Cardiac fibroblast (primary cell): Measurements from ENCODE around the gene KLK5.
A peak's percentile ranks its signal among the peaks of the same experiment; 100 is the strongest.
"Not testable (repeated sequence)": the region's sequence is repeated elsewhere in the genome, so short reads cannot be mapped to it uniquely, and the experiment has no call there.

Experiments used
- DNase-seq, 2 donors: peaks; one replicate each; pipeline versions ENCODE4 v3.0.0 to v3.0.0-alpha.2; 2010; ENCODE audit warnings: low read depth in 2 of 2
- H3K4me3 ChIP-seq, 2 donors: replicated peaks in 1 of 2; 1 replicate in 1 of 2; 2 replicates in 1 of 2; pipeline ENCODE4 v1.5.1; 2011; ENCODE audit warnings: low read depth in 2 of 2, low read length in 2 of 2, mild to moderate bottlenecking in 2 of 2, moderate library complexity in 1 of 2
- CTCF ChIP-seq: IDR thresholded peaks from one replicate; pipeline ENCODE4 v1.5.1; 2011; ENCODE audit warnings: low read depth, mild to moderate bottlenecking, low read length, inconsistent platforms

The KLK5 gene

GRCh38 chr19:50902640-50903039 lies 50.2 kb downstream of the KLK5 start:
- TF ChIP-seq CTCF, result no peak
- no peak for DNase-seq

GRCh38 chr19:50899569-50899968 lies 53.3 kb downstream of the KLK5 start:
- no peak for DNase-seq
- no peak overlapping the region for H3K4me3 ChIP-seq
- TF ChIP-seq CTCF, result no peak

More at GRCh38 chr19:50902640-50903039, 50.2 kb downstream of the KLK5 start:
- H3K4me3 ChIP-seq, result no peak overlapping the region

GRCh38 chr19:50898018-50898417 lies 54.8 kb downstream of the KLK5 start:
- no peak for DNase-seq
- no peak for TF ChIP-seq CTCF
- H3K4me3 ChIP-seq, result no peak overlapping the region

GRCh38 chr19:50897612-50898011 lies 55.2 kb downstream of the KLK5 start:
- TF ChIP-seq CTCF, result no peak
- no peak overlapping the region for H3K4me3 ChIP-seq
- DNase-seq, result no peak

- no peak for TF ChIP-seq CTCF
- no peak overlapping the region for H3K4me3 ChIP-seq
- no peak for DNase-seq
These were observed 55.6 kb downstream of the KLK5 start for GRCh38 chr19:50897191-50897607.

GRCh38 chr19:50896591-50897190 lies 56.1 kb downstream of the KLK5 start:
- DNase-seq, result peak; percentile 14 to 58
- H3K4me3 ChIP-seq, result no peak overlapping the region
- no peak for TF ChIP-seq CTCF

- H3K4me3 ChIP-seq, DNase-seq: not testable (repeated sequence)
These were observed 56.7 kb downstream of the KLK5 start for GRCh38 chr19:50896089-50896590.
